NCI-H748 treated with DMSO at 0.1 percent for 48 hours (cell line): Measurements from ENCODE around the gene ATP9A.
"Not testable (repeated sequence)": the region's sequence is repeated elsewhere in the genome, so short reads cannot be mapped to it uniquely, and the experiment has no call there.

Experiments
- DNase-seq: peaks from one replicate; lab custom pipeline; 2025; lab: John Stamatoyannopoulos, UW

ATP9A gene

DNA sequence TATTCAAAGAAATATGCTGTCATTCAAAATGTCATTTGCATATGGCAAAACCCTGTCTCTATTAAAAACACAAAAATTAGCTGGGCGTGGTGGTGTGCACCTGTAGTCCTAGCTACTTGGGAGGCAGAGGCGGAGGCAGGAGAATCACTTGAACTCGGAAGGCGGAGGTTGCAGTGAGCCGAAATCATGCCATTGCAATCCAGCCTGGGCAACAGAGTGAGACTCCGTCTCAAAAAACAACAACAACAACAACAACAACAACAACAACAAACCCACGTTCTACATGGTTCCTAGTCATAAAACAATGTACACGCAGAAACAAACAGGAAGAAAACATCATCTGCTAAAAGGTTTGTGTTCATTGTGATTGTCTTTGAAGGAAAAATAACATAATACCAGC lies 15.0 kb downstream of the ATP9A start:
- DNase-seq: not testable (repeated sequence)

DNA sequence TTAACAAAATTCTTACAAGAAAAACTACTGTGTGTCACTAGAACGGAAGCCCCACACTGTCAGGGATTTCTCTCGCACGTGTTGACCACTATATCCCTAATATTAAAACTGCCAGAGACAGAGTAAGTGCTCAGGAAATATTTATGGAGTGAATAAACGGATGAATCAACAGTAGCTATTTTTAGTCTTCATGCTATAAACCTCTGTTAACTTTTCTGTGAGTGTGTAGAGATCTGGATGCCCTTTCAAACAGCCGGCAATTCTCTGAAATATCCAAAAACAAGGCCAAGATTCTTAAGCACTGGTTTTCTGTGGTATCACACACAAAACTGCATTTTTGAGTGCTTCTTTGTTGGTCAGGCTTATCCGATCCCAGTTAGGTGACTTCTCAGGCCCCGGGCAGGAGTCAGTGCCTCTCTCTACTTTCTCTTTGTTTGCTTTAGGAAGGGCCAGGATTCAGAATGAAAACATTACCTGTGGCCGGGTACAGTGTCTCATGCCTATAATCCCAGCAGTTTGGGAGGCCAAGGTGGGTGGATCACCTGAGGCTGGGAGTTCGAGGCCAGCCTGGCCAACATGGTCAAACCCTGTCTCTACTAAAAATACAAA lies 15.7 kb downstream of the ATP9A start:
- DNase-seq: no peak

DNA sequence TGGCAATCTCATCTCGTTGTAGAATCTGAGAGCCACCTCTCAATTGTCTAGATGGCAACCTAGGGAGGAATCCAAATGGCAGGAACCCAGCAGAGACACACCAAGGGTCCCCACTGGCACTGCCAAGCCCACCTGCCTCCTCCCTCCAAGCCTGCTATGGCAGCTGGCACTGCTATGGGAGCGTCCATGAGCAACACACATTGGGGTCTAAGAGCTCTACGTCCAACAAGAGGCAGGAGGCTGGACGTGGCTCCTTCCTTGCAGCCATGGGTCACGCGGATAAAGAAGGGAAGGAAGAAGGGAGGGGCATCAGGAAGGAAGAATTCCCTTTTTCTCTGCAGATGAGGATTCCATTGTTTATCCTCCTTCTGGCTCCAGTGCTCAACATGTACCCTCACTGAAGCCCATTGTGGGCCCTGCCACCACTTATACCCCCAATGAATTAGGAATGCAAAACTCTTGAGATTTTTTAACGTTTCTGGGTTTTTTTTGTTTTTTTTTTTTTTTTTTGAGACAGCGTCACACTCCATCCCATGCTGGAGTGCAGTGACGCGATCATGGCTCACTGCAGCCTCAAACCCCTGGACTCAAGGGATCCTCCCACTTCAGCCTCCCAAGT lies 17.3 kb downstream of the ATP9A start:
- no peak for DNase-seq

DNA sequence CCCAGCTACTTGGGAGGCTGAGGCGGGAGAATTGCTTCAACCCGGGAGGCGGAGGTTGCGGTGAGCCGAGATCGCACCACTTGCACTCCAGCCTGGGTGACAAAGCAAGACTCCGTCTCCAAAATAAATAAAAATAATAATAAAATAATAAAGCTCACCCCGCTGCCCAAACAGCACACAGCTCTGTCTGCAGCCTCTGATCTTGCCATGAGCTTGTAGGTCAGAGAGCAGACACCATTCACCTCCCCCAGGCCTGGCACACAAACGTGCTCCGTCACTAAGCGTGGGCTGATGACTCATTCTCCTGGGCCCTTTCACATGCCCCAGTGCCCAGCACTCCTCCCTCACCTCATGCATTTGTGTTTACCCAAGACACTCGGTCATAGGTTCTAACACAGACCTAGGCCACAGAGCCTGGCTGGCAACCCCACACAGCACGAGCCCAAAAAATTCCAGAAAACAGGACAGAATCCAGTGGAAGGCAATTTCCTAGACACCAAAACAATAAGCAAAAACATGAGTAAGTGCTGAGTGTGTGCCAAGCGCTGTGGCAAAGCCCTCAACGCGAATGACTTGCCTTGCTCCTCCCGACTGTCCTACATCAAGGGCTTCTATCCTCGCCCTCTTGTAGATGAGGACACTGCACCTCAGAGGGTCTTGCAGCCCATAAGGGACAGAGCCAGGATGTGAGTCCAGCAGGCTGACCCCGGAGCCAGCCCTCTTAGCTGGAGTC lies 18.0 kb downstream of the ATP9A start:
- no peak for DNase-seq

DNA sequence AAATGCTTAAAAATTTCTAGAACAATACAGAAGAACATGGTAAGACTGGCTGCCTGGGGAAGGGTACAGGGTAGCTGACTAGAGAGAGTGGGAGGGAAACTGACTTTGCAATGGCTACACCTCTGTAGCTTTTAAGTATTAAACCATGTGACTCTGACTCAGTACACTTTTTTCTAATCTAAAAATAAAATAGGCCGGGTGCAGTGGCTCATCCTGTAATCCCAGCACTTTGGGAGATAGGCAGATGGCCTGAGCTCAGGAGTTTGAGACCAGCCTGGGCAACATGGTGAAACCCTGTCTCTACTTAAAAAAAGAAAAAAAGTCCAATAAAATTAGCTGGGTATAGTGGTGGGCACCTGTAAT lies 18.5 kb downstream of the ATP9A start:
- no peak for DNase-seq

DNA sequence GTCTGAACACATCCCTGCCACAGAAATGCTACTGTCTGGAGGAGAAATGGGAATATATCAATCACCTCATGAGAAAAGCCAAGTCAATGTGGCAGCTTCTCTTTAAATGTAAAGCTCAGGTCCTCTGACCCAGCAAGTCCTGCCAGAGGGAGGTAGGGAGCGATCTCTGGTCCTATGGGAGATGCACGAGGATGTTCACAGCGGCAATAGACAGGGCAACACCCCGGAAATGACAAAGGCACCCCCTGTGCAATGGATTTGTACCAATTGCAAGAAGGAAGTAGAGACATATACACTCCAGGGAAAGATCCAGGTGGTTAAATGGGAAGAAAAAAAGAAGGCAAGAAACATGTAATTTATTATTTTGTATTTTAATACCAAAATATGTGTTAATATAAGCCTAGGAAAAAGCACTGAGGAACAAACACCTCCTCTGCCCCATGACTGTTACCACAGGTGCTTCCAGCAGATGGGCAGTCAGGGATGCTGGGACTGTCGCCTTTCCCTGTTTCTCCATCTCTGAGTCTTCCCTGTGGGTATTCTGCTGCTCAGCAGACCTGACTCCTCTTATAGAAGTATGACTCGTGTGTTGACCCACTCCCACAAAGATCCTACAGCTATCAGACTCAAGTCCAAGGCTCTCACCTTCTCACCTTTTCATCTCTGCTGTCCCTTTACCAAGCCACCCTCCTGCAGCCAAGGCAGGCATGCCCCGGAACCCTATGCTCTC lies 20.8 kb downstream of the ATP9A start:
- DNase-seq: no peak

DNA sequence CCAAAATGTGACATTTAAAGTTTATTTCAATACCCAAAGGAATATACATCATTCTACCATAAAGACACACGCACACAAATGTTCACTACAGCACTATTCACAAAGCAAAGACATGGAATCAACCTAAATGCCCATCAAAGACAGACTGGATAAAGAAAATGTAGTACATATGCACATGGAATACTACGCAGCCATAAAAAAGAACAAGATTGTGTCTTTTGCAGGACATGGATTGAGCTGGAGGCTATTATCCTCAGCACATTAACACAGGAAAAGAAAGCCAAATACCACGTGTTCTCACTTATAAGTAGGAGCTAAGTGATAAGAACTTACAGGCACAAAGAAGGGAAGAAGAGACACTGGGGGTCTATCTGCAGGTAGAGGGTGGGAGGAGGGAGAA lies 22.4 kb downstream of the ATP9A start:
- no peak for DNase-seq

DNA sequence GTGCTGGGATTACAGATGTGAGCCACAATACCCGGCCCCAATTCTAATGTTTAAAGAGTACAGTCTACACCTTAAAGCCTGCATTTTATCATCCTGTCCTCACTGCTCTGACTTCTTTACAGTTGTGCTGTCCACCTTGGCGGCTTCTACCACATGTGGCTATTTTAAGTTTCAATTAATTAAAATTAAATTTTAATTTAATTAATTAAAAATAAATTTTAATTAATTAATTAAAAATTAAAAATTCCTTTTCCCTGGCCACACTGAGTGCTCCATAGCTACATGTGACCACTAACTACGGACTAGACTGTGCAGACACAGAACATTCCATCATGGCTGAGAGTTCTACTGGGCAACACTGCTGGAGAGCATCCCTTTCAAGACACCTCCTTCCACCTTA lies 27.4 kb downstream of the ATP9A start:
- DNase-seq: no peak

DNA sequence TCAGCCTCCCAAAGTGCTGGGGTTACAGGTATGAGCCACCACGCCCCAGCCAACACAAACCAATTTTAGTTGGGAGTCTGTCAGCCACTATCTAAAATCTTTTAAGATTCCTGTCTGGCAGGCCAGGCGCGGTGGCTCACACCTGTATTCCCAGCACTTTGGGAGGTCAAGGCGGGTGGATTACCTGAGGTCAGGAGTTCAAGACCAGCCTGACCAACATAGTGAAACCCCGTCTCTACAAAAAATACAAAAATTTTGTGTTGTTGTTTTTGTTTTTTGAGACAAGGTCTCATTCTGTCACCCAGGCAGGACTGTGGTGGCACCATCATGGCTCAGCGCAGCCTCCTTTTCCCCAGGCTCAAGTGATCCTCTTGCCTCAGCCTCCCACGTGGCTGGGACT lies 27.9 kb downstream of the ATP9A start:
- not testable (repeated sequence) for DNase-seq

DNA sequence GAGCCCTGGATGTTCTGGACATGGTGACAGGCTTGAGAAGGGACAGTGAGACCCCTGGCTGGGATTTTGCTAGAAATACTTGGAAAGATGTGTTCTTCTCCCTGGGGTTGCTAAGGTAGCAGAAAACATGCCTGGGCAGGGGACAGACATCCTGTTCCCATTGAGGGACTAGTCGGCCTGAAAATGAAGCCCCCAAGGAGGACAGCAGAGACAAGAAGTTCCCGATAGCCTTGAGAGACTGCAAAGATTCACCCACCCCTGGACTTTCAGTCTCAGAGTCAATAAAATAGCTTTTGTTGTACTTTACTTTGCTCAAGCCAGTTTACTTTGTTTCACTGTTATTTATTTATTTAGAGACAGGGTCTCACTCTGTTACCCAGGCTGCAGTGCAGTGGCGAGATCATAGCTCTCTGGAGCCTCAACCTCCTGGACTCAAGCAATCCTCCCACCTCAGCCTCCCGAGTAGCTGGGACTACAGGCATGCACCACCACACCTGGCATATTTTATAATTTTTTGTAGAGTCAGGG lies 28.4 kb downstream of the ATP9A start:
- DNase-seq: no peak

DNA sequence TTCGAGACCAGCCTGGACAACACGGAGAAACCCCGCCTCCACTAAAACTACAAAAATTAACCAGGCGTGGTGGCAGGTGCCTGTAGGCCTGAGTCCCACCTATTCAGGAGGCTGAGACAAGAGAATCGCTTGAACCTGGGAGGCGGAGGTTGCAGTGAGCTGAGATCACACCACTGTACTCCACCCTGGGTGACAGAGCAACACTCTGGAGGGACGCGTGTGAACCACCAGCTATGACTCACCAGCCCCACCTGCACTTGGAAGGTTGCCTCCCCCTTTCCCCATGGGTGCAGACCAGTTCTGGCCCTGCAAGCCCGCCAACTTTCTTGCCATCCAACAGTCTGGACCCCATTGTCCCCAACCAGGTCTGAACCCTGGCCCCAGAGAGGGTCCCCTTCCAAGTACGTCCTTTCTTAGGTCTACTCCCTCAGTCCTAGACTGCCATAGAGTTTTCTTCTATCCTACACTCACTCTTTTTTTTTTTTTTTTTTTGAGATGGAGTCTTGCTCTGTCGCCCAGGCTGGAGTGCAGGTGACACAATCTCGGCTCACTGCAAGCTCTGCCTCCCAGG lies 29.2 kb downstream of the ATP9A start:
- no peak for DNase-seq

DNA sequence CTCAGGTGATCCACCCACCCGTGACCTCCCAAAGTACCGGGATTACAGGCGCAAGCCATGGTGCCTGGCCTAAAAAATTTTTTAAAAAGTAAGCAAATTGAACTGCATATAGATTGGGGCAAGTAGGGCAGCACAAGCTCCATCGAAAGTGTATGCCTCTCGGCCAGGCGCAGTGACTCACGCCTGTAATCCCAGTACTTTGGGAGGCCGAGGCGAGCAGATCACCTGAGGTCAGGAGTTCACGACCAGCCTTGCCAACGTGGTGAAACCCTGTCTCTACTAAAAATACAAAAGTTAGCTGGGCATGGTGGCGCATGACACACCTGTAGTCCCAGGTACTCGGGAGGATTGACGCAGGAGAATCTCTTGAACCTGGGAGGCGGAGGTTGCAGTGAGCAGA lies 29.9 kb downstream of the ATP9A start:
- DNase-seq: not testable (repeated sequence)

DNA sequence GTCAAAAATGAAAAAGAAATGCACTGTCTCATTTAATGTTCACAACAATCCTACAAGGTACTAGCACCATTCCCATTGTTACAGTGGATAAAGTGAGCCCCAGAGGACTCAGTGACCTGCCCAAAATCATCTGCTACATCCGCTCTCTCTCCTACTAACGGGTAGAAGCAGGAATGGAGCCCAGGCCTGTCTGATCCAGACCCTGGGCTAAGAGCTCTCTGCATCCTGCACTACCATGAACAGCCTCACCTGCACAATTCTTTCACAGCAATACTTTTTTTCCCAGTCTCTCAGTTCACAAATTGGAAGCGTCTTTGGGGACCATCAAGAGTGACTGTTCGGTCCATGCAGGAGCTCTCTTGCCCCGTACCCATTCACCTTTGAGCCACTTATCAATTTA lies 31.2 kb downstream of the ATP9A start:
- DNase-seq: no peak

DNA sequence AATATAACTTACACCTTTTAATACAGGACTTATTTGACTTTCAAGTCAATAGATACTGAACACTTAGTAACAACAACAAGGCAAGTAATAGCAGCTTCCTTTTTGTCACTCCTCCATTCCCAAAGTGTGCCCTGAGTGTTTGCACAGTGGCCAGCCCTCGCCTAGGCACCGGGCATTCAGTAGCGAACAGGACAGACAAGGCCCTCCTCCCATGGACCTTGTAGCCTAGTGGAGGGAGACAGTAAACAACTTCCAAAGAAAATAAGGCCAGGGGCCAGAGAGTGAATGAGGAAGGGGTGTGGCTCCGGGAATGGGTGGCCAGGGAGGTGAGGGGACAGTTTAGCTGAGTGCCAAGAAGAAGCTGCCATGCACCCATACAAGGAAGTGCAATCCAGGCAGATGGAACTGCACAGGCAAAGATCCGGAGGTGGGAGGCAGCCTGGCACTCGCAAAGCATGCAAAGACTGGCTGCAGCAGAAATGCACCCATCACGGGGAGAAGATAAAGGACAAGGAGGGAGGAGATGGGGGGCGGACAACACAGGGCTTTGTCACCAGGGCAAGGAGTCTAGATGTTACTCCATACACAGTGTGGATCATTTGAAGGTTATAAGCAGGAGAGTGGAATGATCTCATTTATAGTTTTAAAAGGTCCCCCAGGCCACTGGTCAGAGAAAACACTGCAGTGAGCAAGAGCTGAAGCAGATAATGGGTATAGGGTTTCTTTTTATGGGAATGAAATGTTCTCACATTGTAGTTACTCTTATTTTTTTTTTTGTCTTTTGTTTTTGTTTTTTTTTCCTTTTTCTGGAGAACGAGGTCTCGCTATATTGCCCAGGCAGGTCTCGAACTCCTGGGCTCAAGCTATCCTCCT lies 32.2 kb downstream of the ATP9A start:
- DNase-seq: no peak

DNA sequence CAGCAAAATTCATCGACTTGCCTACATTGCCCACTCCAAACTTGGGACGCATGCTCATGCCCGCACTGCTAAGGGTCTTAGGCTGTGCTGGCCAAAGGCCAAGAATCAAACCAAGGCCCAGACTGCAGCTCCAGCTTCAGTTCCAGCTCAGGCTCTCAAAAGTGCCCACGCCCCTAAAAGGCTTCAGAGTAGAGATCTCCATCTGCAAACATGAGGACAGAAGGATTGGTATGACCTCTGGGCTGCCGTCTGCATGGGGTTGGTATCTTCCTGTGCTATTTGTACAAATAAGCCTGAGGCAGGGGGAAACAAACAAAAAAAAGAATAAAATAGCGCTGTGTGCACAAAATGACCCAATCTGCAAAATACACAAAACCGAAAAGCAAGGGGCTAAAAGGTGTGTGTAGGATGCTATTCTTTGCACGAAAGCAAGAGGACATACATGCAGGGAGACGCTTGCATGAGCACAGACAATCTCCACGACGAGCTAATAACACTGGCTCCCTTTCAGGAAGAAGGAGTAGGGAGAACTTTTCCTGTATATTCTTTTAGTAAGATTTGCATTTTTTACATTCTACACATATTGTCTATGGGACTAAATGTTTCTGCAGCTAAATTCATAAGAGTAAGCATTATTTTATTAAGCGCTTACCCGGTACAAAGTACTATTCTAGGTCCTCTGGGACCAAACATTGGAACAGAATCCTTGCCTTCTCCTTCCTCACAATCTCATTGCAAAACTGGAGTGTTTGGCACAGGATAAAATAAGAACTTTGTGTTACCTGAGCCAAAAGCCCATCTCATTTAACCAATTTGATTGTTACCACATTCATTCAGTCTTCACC lies 33.1 kb downstream of the ATP9A start:
- no peak for DNase-seq

DNA sequence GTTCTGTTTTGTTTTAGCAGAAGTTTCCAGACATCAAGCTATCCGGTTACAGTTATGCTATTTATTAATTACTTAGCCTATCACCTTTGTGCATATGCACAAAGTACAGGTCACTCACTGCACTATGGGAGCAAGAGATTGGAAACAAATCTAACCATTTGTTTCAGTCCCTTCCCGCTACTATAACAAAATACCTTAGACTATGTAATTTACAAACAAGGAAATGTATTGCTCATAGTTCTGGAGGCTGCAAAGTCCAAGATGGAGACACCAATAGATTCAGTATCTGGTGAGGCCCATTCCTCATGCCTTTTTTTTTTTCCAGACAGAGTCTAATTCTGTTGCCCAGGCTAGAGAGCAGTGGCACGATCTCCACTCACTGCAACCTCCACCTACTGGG lies 35.1 kb downstream of the ATP9A start:
- DNase-seq: no peak

DNA sequence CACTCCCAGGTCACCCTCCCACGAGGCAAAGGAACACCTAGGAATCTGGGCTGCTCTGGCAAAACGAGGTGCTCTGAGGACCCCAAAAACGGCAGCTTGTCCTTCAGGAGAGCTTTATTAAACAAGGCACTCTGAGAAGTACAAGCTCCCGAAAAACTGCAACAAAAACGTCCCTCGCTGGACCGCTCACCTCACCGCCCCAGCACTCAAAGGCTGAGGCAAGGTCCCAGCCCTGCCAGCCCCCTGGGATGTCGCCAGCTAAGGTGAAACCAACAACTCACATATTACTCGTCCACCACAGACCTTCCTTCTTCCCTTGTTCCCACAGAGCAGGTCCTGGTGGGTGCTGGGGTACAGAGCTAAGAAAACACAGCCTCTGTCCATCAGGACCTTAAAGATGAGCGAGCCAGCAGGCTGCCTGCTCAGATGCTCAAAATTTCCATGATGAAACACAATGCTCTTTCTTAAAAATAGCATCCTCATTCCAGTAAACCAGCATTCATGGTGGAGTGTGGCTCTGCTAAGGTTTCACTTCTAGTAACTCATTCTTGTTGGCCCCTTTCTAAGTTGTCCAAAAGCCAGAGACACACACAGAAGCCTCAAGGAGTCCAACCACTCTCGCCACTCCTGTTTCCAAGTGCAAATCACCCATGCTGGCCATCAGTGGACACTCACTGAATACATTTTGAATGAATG lies 35.9 kb downstream of the ATP9A start:
- no peak for DNase-seq

DNA sequence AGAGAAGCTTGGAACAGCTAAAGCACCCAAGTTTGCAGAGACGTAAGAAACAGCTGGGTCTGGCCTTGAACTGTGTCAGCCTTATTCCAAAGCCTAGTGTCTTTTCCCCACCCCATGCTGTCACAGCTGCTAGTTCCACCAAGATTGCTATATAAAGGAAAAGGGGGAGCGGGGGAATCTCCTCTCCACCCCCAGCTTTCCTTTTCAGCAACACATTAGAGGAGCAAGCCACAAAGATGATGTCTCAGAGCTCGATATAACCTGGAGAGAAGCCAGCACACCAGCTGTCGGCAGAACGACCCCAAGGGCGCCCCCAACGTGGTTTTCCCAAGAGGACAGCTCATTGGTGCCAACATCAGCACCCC lies 36.5 kb downstream of the ATP9A start:
- no peak for DNase-seq

DNA sequence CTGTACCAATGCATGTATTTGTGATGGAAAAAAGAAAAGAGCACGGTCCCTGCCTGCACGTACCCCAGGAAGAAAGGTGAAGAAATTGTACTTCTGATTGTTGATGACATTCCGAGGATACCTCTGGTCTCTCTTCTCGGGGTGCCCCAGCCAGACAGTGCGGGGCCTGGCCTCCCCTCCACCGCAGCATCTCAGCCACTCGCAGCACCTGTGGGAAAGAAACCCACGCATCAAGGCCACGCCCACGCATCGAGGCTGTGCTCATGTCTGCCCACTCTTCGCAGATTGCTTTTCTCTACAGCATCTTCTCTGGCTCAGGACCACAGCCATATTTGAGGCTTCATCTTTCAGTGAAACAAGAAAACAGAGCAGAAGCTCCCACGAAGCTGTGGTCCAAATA lies 38.4 kb downstream of the ATP9A start:
- DNase-seq: no peak

DNA sequence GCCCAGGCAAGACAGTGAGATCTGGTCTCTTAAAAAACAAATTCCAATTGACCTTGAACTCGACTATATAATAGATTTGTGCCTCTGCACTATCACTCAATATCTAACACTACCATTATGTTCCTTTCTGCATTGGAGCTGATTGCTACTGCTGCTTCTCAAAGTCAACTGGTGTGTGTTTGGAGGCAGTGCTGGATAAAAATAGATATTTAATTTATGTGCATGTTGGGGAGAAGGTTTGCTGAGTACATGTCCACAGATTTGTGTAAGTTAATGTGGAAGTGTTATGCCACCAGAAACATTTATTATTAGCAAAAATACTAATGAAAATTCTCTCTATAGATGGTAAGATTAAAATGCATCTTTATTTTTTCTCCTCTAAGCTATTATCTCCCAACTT lies 39.5 kb downstream of the ATP9A start:
- DNase-seq: no peak
